Measurements from ENCODE around the gene GALNT11. TPM values are rescaled to one million over a fixed set of nuclear protein-coding genes. Genes with fewer than 3 reads are reported as not detected.

Gene GALNT11
- total and polyA plus RNA-seq, 8 donors, result 13.6 to 331 (median 26.6) TPM

DNA sequence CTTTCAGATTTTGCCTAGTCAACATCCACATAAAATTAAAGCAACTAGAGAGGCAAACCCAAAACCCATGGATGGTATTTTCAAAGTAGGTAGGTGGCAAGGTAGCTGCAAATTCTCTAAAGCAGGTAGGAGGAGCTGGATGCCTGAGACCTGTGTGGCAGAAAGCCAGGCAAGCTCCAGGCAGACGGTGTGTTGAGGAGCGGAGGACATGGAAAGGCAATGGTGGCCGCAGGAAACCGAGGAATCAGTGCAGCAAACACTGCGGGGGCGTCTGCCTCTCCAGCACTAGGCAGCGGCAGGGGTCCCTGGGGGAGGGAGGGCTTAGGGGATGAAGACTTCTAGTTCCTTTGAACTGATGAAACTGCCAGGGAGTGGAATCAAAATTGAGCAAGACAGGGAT is 101.3 kb downstream of the GALNT11 start:
- Histone ChIP-seq H3K27me3 (no peaks in the 10 kb centered on the region), H3K9me3 (peaks cover 0 to 9% (median 0%) of the 10 kb centered on the region in 4 donors), H3K4me3 (no peak overlapping the region), H3K4me1 (no peaks in the 10 kb centered on the region), H3K27ac (no peak overlapping the region), H3K36me3 (peaks cover 42 to 100% (median 96%) of the 10 kb centered on the region in 4 donors)
- DNase-seq, result no peak
- WGBS, 5 donors, result 89 to 96% (median 91%) methylated on average over 7 of the region's 7 CpGs
- TF ChIP-seq EP300 (IDR thresholded peaks at IDR 0.05) (no peak), POLR2A (IDR thresholded peaks at IDR 0.05) (no peak), POLR2AphosphoS5 (IDR thresholded peaks at IDR 0.05) (no peak)
- TF ChIP-seq, protein P1, sequence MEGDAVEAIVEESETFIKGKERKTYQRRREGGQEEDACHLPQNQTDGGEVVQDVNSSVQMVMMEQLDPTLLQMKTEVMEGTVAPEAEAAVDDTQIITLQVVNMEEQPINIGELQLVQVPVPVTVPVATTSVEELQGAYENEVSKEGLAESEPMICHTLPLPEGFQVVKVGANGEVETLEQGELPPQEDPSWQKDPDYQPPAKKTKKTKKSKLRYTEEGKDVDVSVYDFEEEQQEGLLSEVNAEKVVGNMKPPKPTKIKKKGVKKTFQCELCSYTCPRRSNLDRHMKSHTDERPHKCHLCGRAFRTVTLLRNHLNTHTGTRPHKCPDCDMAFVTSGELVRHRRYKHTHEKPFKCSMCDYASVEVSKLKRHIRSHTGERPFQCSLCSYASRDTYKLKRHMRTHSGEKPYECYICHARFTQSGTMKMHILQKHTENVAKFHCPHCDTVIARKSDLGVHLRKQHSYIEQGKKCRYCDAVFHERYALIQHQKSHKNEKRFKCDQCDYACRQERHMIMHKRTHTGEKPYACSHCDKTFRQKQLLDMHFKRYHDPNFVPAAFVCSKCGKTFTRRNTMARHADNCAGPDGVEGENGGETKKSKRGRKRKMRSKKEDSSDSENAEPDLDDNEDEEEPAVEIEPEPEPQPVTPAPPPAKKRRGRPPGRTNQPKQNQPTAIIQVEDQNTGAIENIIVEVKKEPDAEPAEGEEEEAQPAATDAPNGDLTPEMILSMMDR (IDR thresholded peaks at IDR 0.05), result no peak
- intact Hi-C loops (cut with DNase I; ENCODE audit: low total_unique reads), result no loop called here

DNA sequence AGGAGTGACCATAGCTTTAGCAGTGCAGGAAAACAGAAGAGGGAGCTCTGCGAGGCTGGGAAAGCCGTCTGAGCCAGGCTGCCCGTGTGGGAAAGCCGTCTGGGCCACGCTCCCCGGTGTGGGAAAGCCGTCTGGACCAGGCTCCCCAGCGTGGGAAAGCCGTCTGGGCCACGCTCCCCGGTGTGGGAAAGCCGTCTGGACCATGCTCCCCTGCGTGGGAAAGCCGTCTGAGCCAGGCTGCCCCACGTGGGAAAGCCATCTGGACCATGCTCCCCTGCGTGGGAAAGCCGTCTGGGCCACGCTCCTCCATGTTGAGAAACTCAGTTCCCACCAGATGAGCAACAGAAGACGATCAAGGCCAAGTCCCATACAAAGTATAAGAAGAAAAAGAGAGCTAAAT is 101.8 kb downstream of the GALNT11 start:
- no peaks in the 10 kb centered on the region for H3K27me3 ChIP-seq
- H3K27ac ChIP-seq, result no peak overlapping the region
- intact Hi-C loops (cut with DNase I; ENCODE audit: low total_unique reads), result no loop called here
- peaks cover 47 to 100% (median 96%) of the 10 kb centered on the region in 4 donors for H3K36me3 ChIP-seq
- peaks cover 0 to 9% (median 0%) of the 10 kb centered on the region in 4 donors for H3K9me3 ChIP-seq
- no peak overlapping the region for H3K4me3 ChIP-seq
- H3K4me1 ChIP-seq, result no peaks in the 10 kb centered on the region
- no peak for DNase-seq
- TF ChIP-seq POLR2A (IDR thresholded peaks at IDR 0.05) (no peak), EP300 (IDR thresholded peaks at IDR 0.05) (no peak), POLR2AphosphoS5 (IDR thresholded peaks at IDR 0.05) (no peak)
- TF ChIP-seq, protein P1 (IDR thresholded peaks at IDR 0.05), result no peak
- WGBS, 5 donors, result 93 to 97% (median 97%) methylated on average over 19 of the region's 19 CpGs

DNA sequence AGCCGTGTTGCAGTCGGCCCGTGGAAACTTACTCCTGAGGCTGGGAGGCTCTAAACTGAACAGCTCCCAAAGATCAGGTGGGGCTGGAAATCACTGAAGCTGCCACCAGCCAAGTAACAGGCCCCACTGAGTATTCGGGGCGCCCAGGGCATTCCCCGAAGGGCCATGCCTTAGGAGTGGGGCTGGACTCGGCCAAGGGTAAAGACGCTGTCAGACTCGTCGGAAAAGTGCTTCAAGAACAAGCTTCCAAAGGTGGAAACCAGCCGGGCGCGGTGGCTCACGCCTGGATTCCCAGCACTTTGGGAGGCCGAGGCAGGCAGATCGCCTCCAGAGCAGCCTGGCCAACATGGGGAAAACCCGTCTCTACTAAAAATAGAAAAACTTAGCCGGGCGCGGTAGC is 102.8 kb downstream of the GALNT11 start:
- Histone ChIP-seq H3K4me3 (no peak overlapping the region), H3K36me3 (peaks cover 50 to 100% (median 92%) of the 10 kb centered on the region in 4 donors), H3K9me3 (peaks cover 0 to 9% (median 0%) of the 10 kb centered on the region in 4 donors), H3K27ac (no peak overlapping the region), H3K4me1 (no peaks in the 10 kb centered on the region), H3K27me3 (no peaks in the 10 kb centered on the region)
- intact Hi-C loops (cut with DNase I; ENCODE audit: low total_unique reads), result no loop called here
- DNase-seq, result no peak
- 97 to 98% (median 97%) methylated on average over 20 of the region's 20 CpGs for WGBS, 5 donors
- TF ChIP-seq POLR2AphosphoS5 (IDR thresholded peaks at IDR 0.05) (no peak), EP300 (IDR thresholded peaks at IDR 0.05) (no peak), POLR2A (IDR thresholded peaks at IDR 0.05) (no peak)
- TF ChIP-seq, protein P1 (IDR thresholded peaks at IDR 0.05), result no peak

DNA sequence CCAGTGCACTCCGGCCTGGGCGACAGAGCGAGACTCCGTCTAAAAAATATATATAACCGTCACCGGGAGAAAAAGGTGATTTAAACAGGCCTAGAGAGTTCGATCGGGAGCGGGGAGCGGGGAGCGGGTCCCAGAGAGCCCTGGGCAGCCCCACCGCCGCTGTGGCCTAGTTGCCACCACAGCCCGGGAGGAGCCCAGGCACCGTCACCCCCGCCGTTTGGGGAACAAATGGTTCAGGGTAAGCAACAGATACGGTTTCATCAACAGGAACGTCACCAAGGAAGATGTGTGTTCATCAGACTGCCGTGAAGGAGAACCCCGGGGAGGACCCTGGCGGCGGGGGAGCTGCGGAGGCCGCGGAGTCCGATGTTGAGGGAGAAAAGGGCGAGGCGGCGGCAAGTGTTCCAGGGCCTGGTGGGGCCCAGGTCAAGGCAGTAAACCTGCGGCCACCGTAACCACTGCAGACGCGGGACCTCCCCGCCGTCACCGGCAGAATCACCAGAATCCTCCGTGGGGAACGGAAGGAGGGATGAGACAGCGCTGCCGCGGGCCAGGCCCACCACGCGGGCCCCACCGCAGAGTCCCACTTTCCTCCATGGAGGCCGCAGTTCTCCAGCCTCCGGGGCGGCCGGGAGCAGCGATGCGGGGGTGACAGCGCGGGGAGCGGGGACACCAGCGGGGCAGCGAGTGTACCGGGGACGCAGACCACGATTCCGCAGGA is 103.4 kb downstream of the GALNT11 start:
- Histone ChIP-seq H3K9me3 (peaks cover 0 to 9% (median 0%) of the 10 kb centered on the region in 4 donors), H3K27me3 (no peaks in the 10 kb centered on the region), H3K4me3 (no peak overlapping the region), H3K36me3 (peaks cover 45 to 100% (median 92%) of the 10 kb centered on the region in 4 donors), H3K27ac (no peak overlapping the region), H3K4me1 (no peaks in the 10 kb centered on the region)
- DNase-seq, result no peak
- WGBS, 5 donors, result 96 to 98% (median 98%) methylated on average over 52 to 60 of the region's 60 CpGs
- no peak for TF ChIP-seq EP300 (IDR thresholded peaks at IDR 0.05)
- TF ChIP-seq, protein P1 (IDR thresholded peaks at IDR 0.05), result no peak
- no peak for TF ChIP-seq POLR2A (IDR thresholded peaks at IDR 0.05)
- TF ChIP-seq POLR2AphosphoS5 (IDR thresholded peaks at IDR 0.05), result no peak
- intact Hi-C loops (cut with DNase I; ENCODE audit: low total_unique reads), result no loop called here
